Peyer's patch (tissue), 4 donors: Measurements from ENCODE around the gene CST4. TPM values are rescaled to one million over a fixed set of nuclear protein-coding genes. Genes with fewer than 3 reads are reported as not detected.
"Not testable (repeated sequence)": the region's sequence is repeated elsewhere in the genome, so short reads cannot be mapped to it uniquely, and the experiment has no call there.

Source experiments
- DNase-seq, 3 donors: peaks; one replicate each; pipeline ENCODE4 v3.0.0-alpha.2; 2017 to 2019
- H3K27ac ChIP-seq, 4 donors: fragments of 200-600 bp; sonication (generic); one replicate each; pipeline ENCODE4 v1.5.1; 2016 to 2019
- H3K27me3 ChIP-seq, 2 donors: fragments of 200-600 bp; sonication (generic); one replicate each; pipeline ENCODE4 v1.5.1; 2019
- H3K36me3 ChIP-seq, 3 donors: fragments of 200-600 bp; sonication (generic); one replicate each; pipeline ENCODE4 v1.5.1; 2016 to 2019
- H3K4me1 ChIP-seq, 4 donors: fragments of 200-600 bp; sonication (generic); one replicate each; pipeline ENCODE4 v1.5.1; 2016 to 2019
- H3K4me3 ChIP-seq, 4 donors: fragments of 200-600 bp; sonication (generic); 1 replicate in 3 of 4; 2 replicates in 1 of 4; pipeline ENCODE4 v1.5.1; 2016 to 2019; ENCODE audit warnings: mild to moderate bottlenecking in 1 of 4
- H3K9me3 ChIP-seq, 4 donors: fragments of 200-600 bp; sonication (generic); one replicate each; pipeline ENCODE4 v1.5.1; 2016 to 2019; ENCODE audit warnings: mild to moderate bottlenecking in 1 of 4
- CTCF ChIP-seq, 6 experiments: fragments of 450-650 bp in 4 of 6; fragments of 200-600 bp in 2 of 6; sonication (generic) in 1 of 6; IDR thresholded peaks; one replicate each; pipeline ENCODE4 v1.5.1; 2017 to 2019; ENCODE audit warnings: antibody characterized with exemption in 6 of 6, mild to moderate bottlenecking in 3 of 6, moderate library complexity in 1 of 6
- POLR2A ChIP-seq, 2 donors: fragments of 450-650 bp; IDR thresholded peaks; one replicate each; pipeline ENCODE4 v1.5.1; 2017; ENCODE audit warnings: antibody characterized with exemption in 2 of 2, mild to moderate bottlenecking in 2 of 2, moderate library complexity in 2 of 2
- total RNA-seq, 4 donors: library from RNA; depleted of rRNA; stranded (reverse); fragments of >200 nt; gene quantifications; one replicate each; pipeline ENCODE4 v1.1.0, GENCODE V29; 2016

CST4 gene
- total RNA-seq: not detected

- H3K4me1 ChIP-seq, H3K9me3 ChIP-seq, DNase-seq, H3K27me3 ChIP-seq, H3K36me3 ChIP-seq, H3K4me3 ChIP-seq, H3K27ac ChIP-seq: not testable (repeated sequence)
These were observed at the start of gene CST4 for GRCh38 chr20:23688684-23689398. TSS of gene CST4 (minus strand) at chr20:23689038. CDS start at chr20:23688969, 69 bp downstream.

- H3K27me3 ChIP-seq, H3K4me1 ChIP-seq: not testable (repeated sequence)
These were observed 46.6 kb upstream of the CST4 start for GRCh38 chr20:23735391-23735790.

GRCh38 chr20:23734949-23735348 is 46.1 kb upstream of the CST4 start:
- H3K36me3 ChIP-seq, H3K27ac ChIP-seq, H3K4me3 ChIP-seq, DNase-seq, H3K9me3 ChIP-seq, H3K4me1 ChIP-seq, H3K27me3 ChIP-seq: not testable (repeated sequence)

More at GRCh38 chr20:23735391-23735790, 46.6 kb upstream of the CST4 start:
- not testable (repeated sequence) for DNase-seq, H3K9me3 ChIP-seq, H3K4me3 ChIP-seq, H3K27ac ChIP-seq, H3K36me3 ChIP-seq

- H3K9me3 ChIP-seq, H3K27me3 ChIP-seq, H3K27ac ChIP-seq, H3K4me3 ChIP-seq, DNase-seq, H3K36me3 ChIP-seq, H3K4me1 ChIP-seq: not testable (repeated sequence)
These were observed 45.6 kb upstream of the CST4 start for GRCh38 chr20:23734440-23734839.

GRCh38 chr20:23727016-23727415 is 38.2 kb upstream of the CST4 start:
- TF ChIP-seq CTCF (IDR thresholded peaks at IDR 0.05) (no peak), POLR2A (IDR thresholded peaks at IDR 0.05) (no peak)
- H3K36me3 ChIP-seq: no peaks in the 10 kb centered on the region
- H3K4me1 ChIP-seq: no peaks in the 10 kb centered on the region
- no peaks in the 10 kb centered on the region for H3K9me3 ChIP-seq
- H3K4me3 ChIP-seq: no peak overlapping the region
- H3K27ac ChIP-seq: no peak overlapping the region
- no peaks in the 10 kb centered on the region for H3K27me3 ChIP-seq
- DNase-seq: no peak

- TF ChIP-seq CTCF (IDR thresholded peaks at IDR 0.05): no peak
- no peaks in the 10 kb centered on the region for H3K36me3 ChIP-seq
These were observed 36.3 kb upstream of the CST4 start for GRCh38 chr20:23725102-23725501.

GRCh38 chr20:23723659-23724307 is 34.9 kb upstream of the CST4 start:
- not testable (repeated sequence) for H3K27me3 ChIP-seq, H3K4me3 ChIP-seq, H3K36me3 ChIP-seq, H3K4me1 ChIP-seq, H3K27ac ChIP-seq, H3K9me3 ChIP-seq
- DNase-seq: peak in 1 of 3 donors; percentile 53
- peak in 3 of 6 experiments; percentile 24 to 31 (median 28) for TF ChIP-seq CTCF (IDR thresholded peaks at IDR 0.05)

More at GRCh38 chr20:23725102-23725501, 36.3 kb upstream of the CST4 start:
- no peaks in the 10 kb centered on the region for H3K9me3 ChIP-seq
- DNase-seq: no peak
- H3K4me1 ChIP-seq: no peaks in the 10 kb centered on the region
- H3K27me3 ChIP-seq: no peaks in the 10 kb centered on the region
- H3K27ac ChIP-seq: no peak overlapping the region
- H3K4me3 ChIP-seq: no peak overlapping the region

GRCh38 chr20:23722851-23723250 is 34.0 kb upstream of the CST4 start:
- not testable (repeated sequence) for H3K4me1 ChIP-seq, H3K4me3 ChIP-seq, H3K27me3 ChIP-seq, H3K36me3 ChIP-seq, H3K9me3 ChIP-seq, DNase-seq, H3K27ac ChIP-seq
